ENCODE results near the gene INSYN2B.

- no peak for TF ChIP-seq CTCF (conservative IDR thresholded peaks at IDR 0.05; ENCODE audit: low read depth, low read length)
- TF ChIP-seq POLR2A (IDR thresholded peaks at IDR 0.05; ENCODE audit: low read depth, low read length) = no peak
- no peak for TF ChIP-seq BHLHE40 (IDR thresholded peaks at IDR 0.05; ENCODE audit: low read depth, low read length)
- no peak for TF ChIP-seq CHD1 (IDR thresholded peaks at IDR 0.05; ENCODE audit: low read depth, low read length)
- TF ChIP-seq FOS (IDR thresholded peaks at IDR 0.05; ENCODE audit: low read depth, low read length) = no peak
- no peak for TF ChIP-seq USF2 (IDR thresholded peaks at IDR 0.05; ENCODE audit: low read depth, low read length)
- TF ChIP-seq RFX5 (IDR thresholded peaks at IDR 0.05; ENCODE audit: low read depth, low read length) = no peak
- TF ChIP-seq RAD21 (IDR thresholded peaks at IDR 0.05; ENCODE audit: low read length) = no peak
- TF ChIP-seq CEBPB (IDR thresholded peaks at IDR 0.05; ENCODE audit: low read depth, low read length) = no peak
- no peak for TF ChIP-seq RCOR1 (IDR thresholded peaks at IDR 0.05; ENCODE audit: insufficient replicate concordance, low read length)
- TF ChIP-seq MAFK (IDR thresholded peaks at IDR 0.05; ENCODE audit: low read depth, low read length) = no peak
- no peak for TF ChIP-seq SMC3 (IDR thresholded peaks at IDR 0.05; ENCODE audit: low read depth, low read length)
- no peak for TF ChIP-seq MXI1 (IDR thresholded peaks at IDR 0.05; ENCODE audit: borderline replicate concordance, low read depth, low read length)
Measured at GRCh38 chr5:169920474-169920873, 59.8 kb downstream of the INSYN2B start.
